Measurements from ENCODE around the gene SMPD3.

Gene SMPD3

DNA sequence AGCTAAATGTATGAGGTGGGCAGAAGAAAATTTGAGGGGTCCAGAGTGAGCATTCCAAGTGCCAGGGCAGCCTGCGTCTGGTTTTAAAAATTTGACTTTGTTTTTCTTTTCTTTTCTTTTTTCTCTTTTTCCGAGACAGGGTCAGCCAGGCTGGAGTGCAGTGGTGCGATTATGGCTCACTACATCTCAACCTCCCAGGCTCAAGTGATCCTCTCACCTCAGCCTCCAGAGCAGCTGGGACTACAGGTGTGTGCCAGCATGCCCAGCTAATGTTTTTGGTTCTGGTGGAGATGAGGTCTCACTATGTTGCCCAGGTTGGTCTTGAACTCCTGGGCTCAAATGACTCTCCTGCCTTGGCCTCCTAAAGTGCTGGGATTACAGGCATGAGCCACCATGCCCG is 15.6 kb downstream of the SMPD3 start:
- no peak for DNase-seq

DNA sequence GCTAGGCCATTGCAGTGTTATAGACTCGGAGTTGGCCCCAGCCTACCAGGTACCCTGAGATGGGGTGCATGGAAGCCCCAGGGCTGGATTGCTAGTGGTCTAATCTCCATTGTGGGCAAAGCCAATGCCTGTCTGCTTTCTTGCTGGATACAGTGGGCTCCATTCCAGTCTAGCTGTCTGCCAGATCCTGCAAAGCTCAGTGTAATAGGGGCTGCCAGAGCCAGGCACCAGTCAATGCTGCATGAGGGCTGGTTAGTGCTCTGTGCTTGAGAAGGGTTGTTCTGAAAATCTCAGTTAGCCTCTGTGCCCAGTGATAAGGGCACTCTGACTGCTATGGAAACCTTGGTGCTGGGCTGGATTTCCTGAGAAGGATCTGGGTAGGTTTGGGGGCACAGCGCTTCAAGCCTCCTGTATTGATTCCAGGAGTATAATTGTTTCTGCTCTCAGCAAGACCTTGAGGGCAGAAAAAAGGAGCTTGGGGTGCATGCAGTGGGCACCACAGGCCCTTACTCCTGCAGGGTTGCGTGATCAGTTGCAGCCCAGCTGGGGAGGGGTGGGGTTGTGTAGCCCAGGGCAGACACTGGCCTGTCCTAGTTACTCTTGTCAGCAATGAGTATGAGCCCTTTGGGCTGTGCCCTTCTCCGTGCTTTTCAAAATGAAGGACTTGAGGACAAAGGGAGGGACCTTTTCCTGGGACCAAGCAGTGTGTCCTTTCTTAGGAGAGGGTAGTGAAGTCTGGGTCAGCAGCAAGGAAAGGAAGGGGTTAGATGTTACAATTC is 19.0 kb downstream of the SMPD3 start:
- no peak for DNase-seq

DNA sequence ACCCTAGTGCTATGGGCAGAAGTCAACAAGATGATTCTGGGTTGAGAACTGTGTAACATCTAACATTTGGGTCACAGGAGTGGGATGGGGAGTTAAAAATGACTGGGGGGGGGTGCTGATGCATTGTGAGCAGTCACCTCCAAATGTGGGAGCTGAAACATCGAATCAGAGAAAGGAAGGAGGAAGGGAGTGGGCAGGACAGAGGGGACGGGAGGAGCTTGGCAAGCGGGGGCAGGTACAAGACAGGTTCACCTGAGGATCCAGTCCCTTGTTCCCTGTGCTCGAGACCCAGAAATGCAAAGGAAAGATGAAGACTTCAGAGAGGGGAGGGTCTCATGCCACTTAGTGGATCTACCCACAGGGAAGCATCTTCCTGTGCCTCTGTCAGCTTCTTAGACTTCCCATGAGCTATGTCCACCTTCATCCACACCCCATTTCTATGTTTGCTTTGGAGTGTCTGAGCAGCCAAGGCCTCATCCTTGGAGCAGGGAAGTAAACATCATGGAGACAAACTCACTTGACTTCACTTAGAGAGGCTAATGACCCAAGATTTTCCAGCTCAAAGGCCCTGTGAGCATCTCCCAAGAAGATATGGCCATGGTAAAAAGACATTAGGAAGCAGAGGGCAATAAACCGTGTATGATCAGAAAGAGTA is 20.5 kb downstream of the SMPD3 start:
- DNase-seq: no peak

DNA sequence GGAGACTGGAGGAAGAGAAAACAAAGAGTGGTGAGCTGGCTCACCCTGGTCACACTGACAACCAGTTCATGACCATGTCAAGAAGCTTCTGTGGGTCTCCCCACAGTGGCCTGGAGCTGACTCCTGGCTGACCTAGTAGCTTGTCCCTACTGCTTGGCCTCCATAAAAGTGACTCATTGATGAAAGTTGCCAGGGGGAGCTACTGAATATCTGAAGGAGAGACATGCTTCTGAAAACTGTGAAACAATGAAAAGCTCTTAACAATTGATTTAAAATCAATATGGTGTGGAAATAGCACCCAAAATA is 22.0 kb downstream of the SMPD3 start:
- no peak for DNase-seq

DNA sequence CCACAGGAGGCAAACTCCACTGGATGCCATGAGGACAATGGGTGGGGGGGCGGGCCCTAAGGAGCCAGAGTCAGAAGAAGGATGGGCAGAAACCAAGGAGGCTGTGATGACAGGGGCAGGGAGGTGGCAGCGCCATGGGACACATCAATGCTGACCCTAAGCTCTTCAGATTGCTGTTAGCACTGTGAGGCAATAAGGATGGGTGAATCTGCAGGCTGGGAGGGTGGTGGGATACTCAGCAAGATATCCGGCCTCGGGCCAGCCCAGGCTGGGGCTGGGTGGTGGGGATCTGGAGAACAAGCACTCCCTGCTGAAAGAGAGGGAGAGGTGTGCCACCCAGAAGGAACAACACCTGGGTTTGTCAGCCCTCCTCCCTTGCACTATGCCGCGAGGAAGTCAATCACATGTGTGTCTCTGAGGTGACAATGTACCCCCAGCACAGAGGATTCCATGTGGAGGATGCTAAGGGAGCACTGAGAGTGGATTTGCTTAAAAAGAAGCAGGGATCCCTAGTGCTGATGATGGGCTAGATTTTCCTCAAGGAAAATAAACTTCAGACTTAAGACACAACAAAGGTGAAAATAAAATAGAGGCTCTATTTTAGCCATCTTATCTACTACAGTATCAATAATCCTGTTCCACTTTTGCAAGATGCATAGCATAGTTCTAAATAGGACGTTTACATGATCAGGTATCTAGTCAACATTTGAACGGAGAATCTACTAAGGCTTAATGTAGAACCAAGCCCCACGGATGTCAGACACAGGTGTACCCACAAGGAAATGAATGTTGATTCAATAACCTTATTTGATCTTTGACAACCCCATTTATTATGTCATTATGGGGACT is 22.6 kb downstream of the SMPD3 start:
- DNase-seq: no peak

DNA sequence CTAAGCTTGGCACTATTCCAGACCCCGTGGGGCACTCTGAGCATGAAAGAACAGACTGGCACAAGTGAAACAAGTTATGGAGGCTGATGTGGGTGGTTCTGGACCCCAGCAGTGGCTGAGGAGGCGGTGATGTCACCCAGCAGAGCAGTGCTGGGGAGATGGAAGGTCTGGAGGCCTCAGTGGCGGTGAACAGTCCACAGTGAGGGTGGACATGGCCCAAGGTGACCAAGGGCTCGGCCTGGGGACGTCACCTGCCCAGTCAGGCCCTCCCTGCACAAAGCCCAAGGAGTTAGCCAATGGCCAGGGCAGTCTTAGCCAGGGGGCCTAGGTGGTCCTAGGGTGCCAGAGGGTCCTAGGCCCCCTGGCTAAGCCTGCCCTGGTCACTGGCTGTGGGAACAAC is 24.5 kb downstream of the SMPD3 start:
- DNase-seq: no peak

DNA sequence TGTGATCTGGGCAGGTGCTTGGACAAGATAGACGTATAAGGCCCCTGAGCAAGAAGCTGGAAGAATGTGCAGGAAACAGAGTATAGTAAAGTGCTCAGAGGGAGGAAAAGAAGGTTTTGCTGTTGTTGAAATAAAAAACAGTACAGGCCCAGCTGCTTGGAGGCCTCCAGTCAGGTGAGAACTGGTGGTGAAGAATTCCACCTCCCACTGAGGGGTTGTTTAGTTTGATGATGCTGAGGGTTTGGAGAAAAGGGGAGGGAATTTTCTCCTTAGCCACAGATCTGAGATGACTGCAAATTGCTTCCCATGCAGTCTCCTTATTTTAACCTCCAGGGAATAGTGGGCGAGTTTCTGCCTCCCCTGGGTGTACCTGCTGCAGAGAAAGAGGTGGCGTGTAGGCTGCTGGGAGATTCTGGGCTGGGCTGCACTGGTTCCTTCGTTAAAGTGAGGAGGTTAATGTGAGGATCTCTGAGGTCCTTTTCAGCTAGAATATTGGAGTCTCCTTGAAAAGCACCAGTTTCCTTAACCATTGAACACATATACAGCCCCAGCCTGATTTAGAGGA is 25.8 kb downstream of the SMPD3 start:
- DNase-seq: no peak

DNA sequence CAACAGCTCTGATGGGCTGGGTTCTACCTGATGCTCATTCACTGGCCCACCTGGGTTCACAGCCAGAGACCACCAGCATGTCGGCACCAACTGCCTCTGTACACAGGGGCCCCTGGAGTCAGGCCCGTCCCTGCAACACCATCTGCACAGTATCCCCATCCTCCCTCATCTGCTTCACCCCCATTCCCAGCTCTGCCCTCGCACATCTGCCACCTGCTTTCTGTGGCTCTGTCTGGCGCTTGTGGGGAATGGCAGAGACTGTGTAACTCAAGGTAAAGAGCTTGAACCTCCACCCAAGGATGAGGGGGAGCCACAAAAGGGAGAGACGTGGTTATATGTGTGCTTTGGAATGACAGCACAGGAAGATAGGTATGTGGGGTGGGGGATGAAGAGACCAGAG is 27.2 kb downstream of the SMPD3 start:
- DNase-seq: no peak

DNA sequence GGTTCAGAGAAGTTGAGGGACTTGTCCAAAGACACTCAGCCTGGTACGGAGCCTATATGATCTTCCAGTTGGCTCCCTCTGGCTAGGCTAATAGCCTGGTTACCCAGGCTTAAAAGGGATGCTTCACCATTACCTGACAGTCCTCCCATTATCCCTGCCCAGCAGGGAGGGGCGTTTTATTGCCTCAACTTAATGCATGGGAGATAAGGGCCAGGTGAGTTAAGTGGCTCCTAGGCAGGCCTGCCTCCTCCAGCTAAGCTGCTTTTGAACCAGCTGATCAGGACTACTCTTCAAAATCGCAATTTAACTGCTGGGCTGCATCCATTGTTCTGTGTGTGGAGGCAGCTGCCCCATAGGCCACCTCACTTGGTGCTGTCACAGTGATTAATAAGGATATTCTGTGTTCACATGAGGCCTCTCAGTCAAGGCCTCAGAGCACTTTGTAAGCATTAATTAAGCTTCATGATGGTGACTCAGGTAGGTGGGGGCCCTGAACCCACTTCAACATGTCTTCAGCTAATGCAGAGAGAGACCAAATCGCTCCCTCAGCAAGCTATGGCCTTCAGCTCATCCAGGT is 27.9 kb downstream of the SMPD3 start:
- no peak for DNase-seq

DNA sequence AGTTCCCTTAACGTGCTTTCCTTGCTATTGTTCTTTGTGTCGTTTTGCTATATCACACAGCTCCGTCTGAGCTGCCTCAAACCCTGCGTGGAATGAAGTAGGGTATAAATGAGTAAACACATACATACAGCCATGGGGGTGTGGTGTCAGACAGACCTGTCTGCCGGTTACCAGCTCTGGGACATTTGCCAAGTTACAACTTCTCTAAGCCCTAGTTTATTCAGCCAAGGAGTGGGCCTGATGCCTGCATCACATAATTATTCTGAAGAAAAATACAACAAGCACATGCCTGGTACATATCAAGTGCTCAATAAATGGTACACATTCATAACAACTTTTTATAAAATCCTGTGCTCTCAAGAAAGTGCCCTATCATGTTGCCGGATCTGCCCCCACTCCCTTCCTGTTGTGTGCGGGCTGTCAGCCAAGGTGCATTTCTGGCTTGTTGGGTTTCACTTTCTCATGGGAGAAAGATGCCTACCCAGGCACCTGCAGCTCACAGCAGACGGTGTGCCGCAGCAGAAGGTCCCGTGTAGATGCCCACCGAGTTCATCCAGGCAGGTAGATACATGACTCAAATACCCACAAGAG is 30.5 kb downstream of the SMPD3 start:
- peak; percentile 82 for DNase-seq

DNA sequence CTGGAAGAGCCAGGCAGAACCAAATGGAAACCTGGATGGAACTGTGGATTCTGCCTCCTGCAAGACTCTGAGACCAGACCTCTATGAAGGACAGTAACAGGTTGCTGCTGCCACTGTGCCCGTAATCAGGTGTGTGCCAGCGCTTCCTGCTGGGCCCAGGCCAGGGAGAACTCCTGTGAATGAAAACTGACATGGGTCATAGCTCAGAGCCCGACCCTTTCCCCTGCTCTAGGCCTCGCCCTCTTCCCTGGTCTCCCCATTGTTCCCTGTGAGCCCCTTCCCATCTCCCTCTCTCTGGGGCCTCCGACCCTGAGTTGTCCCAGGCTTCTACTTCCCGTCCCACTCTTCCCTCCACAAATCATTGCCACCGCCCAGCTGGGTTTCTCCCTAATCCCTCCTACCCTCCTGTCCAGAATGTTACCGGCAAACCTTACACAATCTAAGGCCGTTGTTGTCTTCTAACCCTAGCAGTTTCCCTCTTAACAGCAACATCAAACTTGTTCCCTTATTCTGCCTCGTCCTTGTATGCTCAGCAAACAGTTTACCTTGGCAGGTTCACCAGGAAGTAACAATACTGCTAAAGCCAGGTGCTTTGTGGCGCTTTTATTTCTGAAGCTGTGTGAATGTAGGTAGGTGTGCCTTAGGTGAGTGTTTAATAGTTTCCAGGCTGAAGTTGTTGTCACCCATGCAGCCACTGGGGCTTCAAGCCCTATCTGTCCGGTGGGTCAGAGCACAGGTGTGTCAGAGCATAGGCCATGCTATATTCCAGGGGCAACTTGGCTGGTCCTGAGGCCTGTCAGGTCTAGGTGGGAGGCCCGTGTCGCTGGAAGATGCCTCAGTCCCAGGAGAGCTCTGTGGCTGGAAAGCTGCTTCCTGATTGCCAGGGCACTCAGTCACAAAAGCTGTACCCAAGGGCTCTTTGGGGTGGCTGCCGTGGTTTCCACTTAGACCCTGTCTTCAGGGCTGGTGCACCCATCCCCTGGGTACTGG is 32.0 kb downstream of the SMPD3 start:
- no peak for DNase-seq

DNA sequence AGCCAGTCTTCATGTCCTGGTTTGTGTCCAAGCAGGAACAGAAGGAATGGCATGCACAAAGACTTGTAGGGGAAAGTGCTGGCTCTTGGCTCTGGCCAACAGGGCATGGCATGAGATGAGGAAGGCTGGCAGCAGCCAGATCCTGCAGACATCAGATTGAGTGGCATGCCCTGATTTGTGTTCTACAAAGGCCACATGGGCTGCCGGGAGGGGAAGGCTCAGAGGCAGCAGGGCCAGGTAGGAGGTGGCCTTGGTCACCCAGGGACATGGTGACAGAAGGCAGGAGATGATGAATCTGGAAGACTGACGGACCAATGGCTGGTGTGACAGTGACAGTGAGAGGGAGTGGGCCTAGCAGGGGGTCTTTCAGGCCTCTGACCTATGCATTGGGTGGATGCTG is 33.7 kb downstream of the SMPD3 start:
- no peak for DNase-seq

DNA sequence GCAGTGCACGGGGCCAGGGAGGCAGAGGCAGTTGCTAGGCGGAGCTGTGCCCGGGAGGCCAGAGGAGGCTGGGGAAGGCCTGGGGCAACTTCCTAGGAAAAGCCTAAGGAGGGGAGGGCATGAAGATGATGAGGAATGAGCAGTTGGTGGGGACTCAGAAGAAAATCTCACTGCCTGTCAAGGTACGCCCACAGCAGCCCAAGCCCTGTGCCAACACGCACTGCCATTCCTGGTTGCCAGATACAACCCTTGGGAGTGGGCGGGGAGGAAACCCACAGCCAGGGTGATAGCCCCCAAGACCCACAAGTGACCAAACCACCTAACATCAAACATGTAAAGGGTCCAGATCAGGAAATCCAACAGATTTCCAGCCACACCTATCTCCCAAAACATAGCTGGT is 36.2 kb downstream of the SMPD3 start:
- no peak for DNase-seq

DNA sequence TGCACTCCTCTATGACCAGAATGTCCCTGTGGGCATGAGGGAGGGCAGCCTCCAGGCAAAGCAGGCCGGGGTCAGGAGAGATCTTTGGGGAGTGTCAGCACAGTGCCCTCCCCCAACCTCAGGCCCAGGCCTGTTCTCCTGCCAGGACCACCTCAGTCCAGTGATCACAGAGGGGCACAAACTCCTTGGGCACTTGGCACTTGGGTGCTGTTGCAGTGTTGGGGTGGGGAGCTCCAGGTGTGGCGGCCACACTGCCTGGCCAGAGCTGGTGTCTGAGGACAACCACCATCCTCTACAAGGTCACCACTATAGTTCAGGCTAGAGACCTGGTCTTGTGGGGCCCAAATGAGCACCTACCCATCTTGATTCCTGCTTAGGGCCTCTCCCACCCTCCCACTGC is 37.2 kb downstream of the SMPD3 start:
- DNase-seq: no peak

DNA sequence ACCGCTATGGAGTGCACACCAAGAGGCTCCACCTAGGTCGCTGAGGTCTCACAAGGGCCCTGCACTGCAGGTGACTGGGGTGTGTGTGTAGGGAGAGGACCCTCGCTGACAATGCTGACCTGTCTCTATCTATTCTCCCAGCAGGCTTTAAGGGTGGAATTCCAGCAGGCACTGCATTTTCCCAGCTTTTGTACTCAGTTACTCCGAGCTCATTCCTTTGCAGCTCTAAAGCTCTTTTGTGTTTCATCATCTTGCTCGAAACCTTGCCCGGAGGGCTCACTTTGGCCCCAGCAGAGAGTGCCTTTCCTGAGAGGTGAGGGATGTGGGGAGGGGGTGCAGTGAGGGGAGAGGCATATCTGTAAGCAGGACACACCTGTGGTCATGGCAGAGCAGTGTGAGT is 39.3 kb downstream of the SMPD3 start:
- DNase-seq: no peak

DNA sequence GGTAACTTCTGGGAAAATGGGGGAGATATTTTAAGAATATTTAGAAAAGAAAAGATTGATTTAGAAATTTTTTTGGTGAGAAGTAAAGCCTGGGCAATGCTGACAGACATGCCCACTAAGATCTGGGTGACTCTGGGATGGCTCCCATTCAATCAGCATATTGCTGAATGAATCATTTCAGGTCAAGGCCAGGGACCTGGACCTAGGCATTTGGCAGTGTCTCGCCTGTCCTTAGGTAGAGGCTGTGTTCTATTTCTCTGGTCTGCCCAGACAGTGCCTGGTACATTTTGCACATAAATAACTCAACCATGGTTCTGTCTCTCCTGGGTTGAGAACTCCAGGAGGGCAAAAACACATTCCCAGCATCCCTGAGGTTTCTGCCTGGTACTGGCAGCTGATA is 39.9 kb downstream of the SMPD3 start:
- no peak for DNase-seq

DNA sequence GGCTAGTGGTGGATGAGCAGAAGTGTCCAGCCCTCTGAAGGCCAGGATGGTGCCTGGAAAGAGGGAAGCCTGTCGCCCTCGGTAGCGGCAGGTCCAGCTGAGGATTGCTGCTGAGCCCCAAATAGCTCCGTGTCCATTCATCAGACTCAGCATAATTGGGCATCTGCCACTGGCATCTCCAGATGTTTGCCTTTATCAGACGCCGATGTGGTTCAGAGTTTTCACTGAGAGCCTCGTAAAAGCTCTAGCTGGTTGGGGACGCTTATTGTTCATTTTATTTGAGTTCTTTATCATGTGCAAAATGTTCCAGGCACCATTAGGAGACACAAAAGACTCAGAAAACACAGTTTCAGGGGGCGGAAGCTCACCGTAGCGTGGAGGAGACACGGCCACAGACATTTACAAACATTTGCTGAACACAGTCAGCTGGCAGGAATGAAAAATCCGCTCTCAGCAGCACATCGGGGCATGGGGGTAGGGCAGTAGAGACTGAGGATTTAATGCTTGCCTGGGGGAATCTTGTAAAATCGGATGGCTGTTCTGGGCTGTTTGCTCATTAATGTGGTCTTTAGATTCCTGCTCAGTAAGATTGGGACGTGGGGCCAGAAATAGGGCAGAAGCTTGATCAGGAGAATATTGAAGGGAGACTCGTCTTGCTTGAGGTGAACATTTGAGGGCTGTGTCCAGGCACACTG is 41.7 kb downstream of the SMPD3 start:
- DNase-seq: no peak

DNA sequence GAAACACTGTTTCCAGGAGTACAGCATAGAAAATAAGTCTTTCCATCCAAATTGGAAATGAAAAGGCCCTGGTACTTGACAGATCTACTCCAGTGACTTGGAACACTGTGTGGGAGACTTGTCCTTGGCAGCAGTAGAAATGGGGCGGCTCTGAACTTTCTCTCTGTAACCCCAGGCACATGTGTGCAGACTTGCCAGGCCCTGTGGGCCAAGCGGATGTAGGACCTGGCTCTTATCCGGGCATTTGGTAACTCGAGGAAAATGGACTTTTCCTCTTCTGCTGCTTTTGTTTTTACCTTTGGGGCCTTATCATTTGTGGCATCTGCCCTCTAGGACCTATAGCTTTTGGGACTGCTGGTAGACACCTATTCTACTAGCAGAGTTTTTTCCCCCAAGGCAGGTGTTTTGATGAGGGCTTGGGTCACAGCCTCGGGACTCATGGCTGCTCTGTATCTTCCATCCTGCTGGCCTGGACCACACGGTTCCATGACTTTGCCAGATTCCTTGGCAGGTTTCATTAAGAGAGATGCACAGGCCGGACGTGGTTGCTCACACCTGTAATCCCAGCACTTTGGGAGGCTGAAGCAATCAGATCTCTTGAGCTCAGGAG is 43.5 kb downstream of the SMPD3 start:
- no peak for DNase-seq

DNA sequence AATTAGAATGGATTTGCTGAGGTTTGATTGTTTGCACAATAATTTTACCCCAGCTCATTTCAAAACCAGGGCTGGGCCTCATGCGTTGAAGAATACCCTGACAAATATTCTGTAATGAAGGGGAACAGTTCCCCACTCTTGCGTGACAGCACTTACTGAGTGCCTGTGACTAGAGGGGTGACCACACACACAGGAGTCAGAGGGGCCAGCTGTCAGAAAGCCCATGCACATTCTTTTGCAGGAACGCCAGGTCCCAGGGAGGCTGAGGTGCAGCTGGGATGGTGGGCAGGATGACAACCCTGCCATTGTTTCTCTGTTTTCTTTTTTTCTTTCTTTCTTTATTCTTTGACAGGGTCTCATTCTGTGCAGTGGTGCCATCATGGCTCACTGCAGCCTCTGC is 44.6 kb downstream of the SMPD3 start:
- no peak for DNase-seq

DNA sequence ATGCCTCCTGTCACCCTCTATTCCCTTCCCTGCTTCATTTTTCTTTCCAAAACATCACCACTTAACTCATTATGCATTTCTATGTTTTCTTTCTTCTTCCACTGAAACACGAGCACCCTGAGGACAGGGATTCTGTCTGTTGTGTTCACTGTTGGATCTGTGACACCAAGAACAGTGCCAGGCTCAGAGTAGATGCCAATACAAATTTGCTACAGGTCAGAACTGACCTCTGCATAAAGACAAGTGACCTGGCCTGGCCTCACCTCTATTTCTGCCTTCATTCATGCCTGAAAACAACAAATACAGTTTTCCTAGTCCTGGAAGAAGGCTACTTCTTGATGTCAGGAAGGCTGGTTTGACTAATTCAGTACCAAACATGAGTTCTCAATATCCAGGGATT is 45.1 kb downstream of the SMPD3 start:
- DNase-seq: no peak

DNA sequence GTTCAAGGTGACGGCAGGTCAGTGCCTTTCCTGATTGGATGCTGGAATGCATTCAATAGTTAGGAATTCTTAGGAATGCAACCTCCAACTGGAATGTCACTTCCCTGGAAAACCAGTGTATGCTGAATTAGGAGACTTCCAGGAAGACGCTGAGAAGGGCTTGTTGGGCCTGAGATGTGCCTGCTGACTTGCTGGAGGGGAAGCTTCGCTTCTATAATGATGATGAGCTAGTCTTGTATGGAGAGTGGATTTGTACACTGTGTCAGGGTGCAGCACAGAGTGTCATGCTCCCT is 45.6 kb downstream of the SMPD3 start:
- DNase-seq: no peak

Data from CD4-positive, alpha-beta T cell treated with Interleukin-10 for 1 hour (primary cell).